SW480 (cell line): ENCODE measurements around the gene ATP6V1D.

Experiments
- DNase-seq: peaks from one replicate; pipeline ENCODE4 v3.0.0-alpha.2; 2016; ENCODE audit warnings: low spot score

ATP6V1D gene

GRCh38 chr14:67359775-67360469, at the start of gene ATP6V1D, which contains the start of gene EIF2S1:
Gene ATP6V1D (minus strand): TSS chr14:67359804. CDS start chr14:67359698, 106 bp downstream.
Gene EIF2S1 (plus strand): TSS chr14:67360328. CDS start chr14:67364768, 4,440 bp downstream.
- DNase-seq, result peak; percentile 100

GRCh38 chr14:67408122-67408801, 48.7 kb upstream of the ATP6V1D start:
- DNase-seq, result peak; percentile 14

GRCh38 chr14:67405771-67406170, 46.2 kb upstream of the ATP6V1D start:
- no peak for DNase-seq

- no peak for DNase-seq
Measured at GRCh38 chr14:67400434-67400833, 40.8 kb upstream of the ATP6V1D start.

GRCh38 chr14:67397536-67397935, 37.9 kb upstream of the ATP6V1D start:
- no peak for DNase-seq

- no peak for DNase-seq
Measured at GRCh38 chr14:67396381-67396970, 36.9 kb upstream of the ATP6V1D start.

GRCh38 chr14:67395876-67396189, 36.2 kb upstream of the ATP6V1D start:
- DNase-seq, result no peak

- DNase-seq, result no peak
Measured at GRCh38 chr14:67395086-67395875, 35.7 kb upstream of the ATP6V1D start.

GRCh38 chr14:67393689-67394088, 34.1 kb upstream of the ATP6V1D start:
- no peak for DNase-seq

GRCh38 chr14:67392800-67393199, 33.2 kb upstream of the ATP6V1D start:
- no peak for DNase-seq

GRCh38 chr14:67392123-67392522, 32.5 kb upstream of the ATP6V1D start:
- no peak for DNase-seq

- DNase-seq, result no peak
Measured at GRCh38 chr14:67391268-67391667, 31.7 kb upstream of the ATP6V1D start.

GRCh38 chr14:67389811-67390534, 30.4 kb upstream of the ATP6V1D start:
- DNase-seq, result no peak

- DNase-seq, result no peak
Measured at GRCh38 chr14:67389275-67389674, 29.7 kb upstream of the ATP6V1D start.

GRCh38 chr14:67387195-67387594, 27.6 kb upstream of the ATP6V1D start:
- peak; percentile 18 for DNase-seq

GRCh38 chr14:67385618-67386017, 26.0 kb upstream of the ATP6V1D start:
- no peak for DNase-seq

GRCh38 chr14:67385120-67385519, 25.5 kb upstream of the ATP6V1D start:
- DNase-seq, result no peak

GRCh38 chr14:67377916-67378315, 18.3 kb upstream of the ATP6V1D start:
- DNase-seq, result no peak

GRCh38 chr14:67373347-67373746, 13.7 kb upstream of the ATP6V1D start:
- no peak for DNase-seq

GRCh38 chr14:67372833-67373232, 13.2 kb upstream of the ATP6V1D start:
- DNase-seq, result no peak

GRCh38 chr14:67371247-67372148, 11.9 kb upstream of the ATP6V1D start:
- DNase-seq, result no peak
